OCI-LY7 (cell line): ENCODE data around the gene CFAP57. TPM values are rescaled to one million over a fixed set of nuclear protein-coding genes. Genes with fewer than 3 reads are reported as not detected.

Experiments
- BruUV-seq: library from RNA; stranded (reverse); fragments of 400-500 nt; replicated peaks from 2 replicates; lab custom pipeline; 2021; lab: Mats Ljungman, UMichigan
- CTCF ChIA-PET: fragments of 300-600 bp; sonication (Branson Sonifier 250); formaldehyde crosslinking; loops from one replicate; lab custom pipeline; 2022; ENCODE audit warnings: antibody characterized with exemption; ENCODE audit not compliant: unreplicated experiment; lab: Charles Lee
- POLR2A ChIA-PET: fragments of 300-600 bp; sonication (Branson Sonifier 250); formaldehyde crosslinking; loops from one replicate; lab custom pipeline; 2022; ENCODE audit warnings: antibody characterized with exemption; lab: Charles Lee
- DNase-seq: peaks from one replicate; pipeline ENCODE4 v3.0.0-alpha.2; 2015; ENCODE audit warnings: low spot score
- H2AFZ ChIP-seq: fragments of 200-600 bp; sonication (generic), shearing (Covaris generic); 2 replicates; pipeline ENCODE4 v1.6.1; 2014; ENCODE audit warnings: mild to moderate bottlenecking, antibody characterized with exemption, low read length, moderate library complexity
- H3K27ac ChIP-seq: fragments of 200-600 bp; sonication (generic); 2 replicates; pipeline ENCODE4 v1.5.1; 2014; ENCODE audit warnings: mixed run types, low read depth, mild to moderate bottlenecking, moderate library complexity, low read length, inconsistent platforms; ENCODE audit not compliant: poor library complexity, severe bottlenecking
- H3K36me3 ChIP-seq: fragments of 200-600 bp; sonication (generic); 2 replicates; pipeline ENCODE4 v1.6.1; 2014; ENCODE audit warnings: mild to moderate bottlenecking, antibody characterized with exemption, low read length, moderate library complexity, mixed read lengths; ENCODE audit not compliant: insufficient read depth
- H3K4me1 ChIP-seq: fragments of 200-600 bp; sonication (generic); 2 replicates; pipeline ENCODE4 v1.5.1; 2014; ENCODE audit warnings: mild to moderate bottlenecking, low read length; ENCODE audit not compliant: insufficient read depth, poor library complexity, severe bottlenecking
- H3K4me2 ChIP-seq: fragments of 200-600 bp; sonication (generic); 2 replicates; pipeline ENCODE4 v1.6.1; 2014; ENCODE audit warnings: mild to moderate bottlenecking, low read length
- H3K4me3 ChIP-seq: fragments of 200-600 bp; sonication (generic); 2 replicates; pipeline ENCODE4 v1.5.1; 2014; ENCODE audit warnings: mild to moderate bottlenecking, low read depth, low read length; ENCODE audit not compliant: poor library complexity, severe bottlenecking
- H3K79me2 ChIP-seq: fragments of 200-600 bp; sonication (generic); 2 replicates; pipeline ENCODE4 v1.6.1; 2016; ENCODE audit warnings: low read depth, mild to moderate bottlenecking, low read length, moderate library complexity, mixed read lengths; ENCODE audit not compliant: insufficient read depth
- H3K9me2 ChIP-seq: fragments of 200-600 bp; sonication (generic); 2 replicates; pipeline ENCODE4 v1.6.1; 2016; ENCODE audit warnings: mild to moderate bottlenecking, low read length, mixed read lengths; ENCODE audit not compliant: insufficient read depth
- H3K9me3 ChIP-seq: fragments of 200-600 bp; sonication (generic); 2 replicates; pipeline ENCODE4 v1.6.1; 2014; ENCODE audit warnings: mild to moderate bottlenecking, mixed run types, low read length, mixed read lengths
- H4K20me1 ChIP-seq: fragments of 200-600 bp; sonication (generic); 2 replicates; pipeline ENCODE4 v1.6.1; 2014; ENCODE audit warnings: mild to moderate bottlenecking, antibody characterized with exemption, low read length, moderate library complexity, mixed read lengths; ENCODE audit not compliant: insufficient read depth
- EZH2phosphoT487 ChIP-seq: fragments of 200-600 bp; sonication (generic); IDR thresholded peaks from 2 replicates; pipeline ENCODE4 v1.6.1; 2018; ENCODE audit warnings: low read depth, borderline replicate concordance, mild to moderate bottlenecking, mixed run types, antibody characterized with exemption, low read length, moderate library complexity, mixed read lengths
- intact Hi-C: fragments of 100-400 bp; cut with micrococcal nuclease; formaldehyde crosslinking; loops from one replicate; pipeline ENCODE4 v1.10.0; 2022; ENCODE audit not compliant: unreplicated experiment
- total RNA-seq, 2 experiments: library from RNA; depleted of rRNA in 1 of 2; stranded (reverse); fragments of >200 nt in 1 of 2; shearing (Covaris generic) in 1 of 2; gene quantifications; 2 replicates each; pipeline ENCODE4 v1.2.3, GENCODE V29; 2014 to 2022
- TF ChIP-seq, protein P1 (sequence below): fragments of 200-600 bp; sonication (generic); conservative IDR thresholded peaks from 2 replicates; pipeline ENCODE4 v1.5.1; 2014; ENCODE audit warnings: mild to moderate bottlenecking, antibody characterized with exemption, low read length, moderate library complexity, mixed read lengths

The CFAP57 gene
- total RNA-seq, 2 experiments from 2014 or later = 0.17 TPM; not detected in 1

DNA sequence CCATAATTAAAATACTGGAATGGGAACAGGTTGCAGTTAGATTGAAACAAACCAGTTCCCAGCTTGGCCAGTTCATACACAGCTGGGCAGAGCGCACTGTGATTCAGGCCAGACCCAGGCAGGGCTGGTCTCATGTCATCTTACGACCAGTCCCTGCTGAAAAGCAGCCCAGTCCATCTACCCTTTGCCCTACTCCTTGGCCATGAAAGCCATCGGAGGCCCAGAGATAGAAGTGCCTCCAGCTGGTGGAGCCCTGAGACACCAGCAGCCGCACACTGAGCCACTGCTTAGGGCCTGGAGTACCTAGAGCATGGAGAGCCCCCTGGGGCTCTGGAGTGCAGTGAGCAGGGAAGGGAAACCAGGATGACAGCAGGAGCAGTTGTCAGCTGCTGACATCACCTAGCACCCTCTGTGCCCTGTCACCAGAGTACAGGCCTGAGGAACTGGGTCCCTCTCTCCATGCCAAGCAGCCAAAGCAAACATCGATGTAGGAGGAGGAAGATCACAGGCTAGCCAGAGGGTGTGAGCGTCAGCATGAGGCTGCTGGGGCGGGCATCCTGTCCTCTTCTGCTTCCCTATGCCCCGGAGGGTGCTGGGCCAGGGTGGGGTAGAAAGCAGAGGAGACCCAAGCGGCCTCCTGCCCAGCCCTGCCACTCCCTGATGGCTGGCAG, 63.5 kb downstream of the CFAP57 start:
- H3K9me2 ChIP-seq = no peaks in the 10 kb centered on the region
- TF ChIP-seq, protein P1, sequence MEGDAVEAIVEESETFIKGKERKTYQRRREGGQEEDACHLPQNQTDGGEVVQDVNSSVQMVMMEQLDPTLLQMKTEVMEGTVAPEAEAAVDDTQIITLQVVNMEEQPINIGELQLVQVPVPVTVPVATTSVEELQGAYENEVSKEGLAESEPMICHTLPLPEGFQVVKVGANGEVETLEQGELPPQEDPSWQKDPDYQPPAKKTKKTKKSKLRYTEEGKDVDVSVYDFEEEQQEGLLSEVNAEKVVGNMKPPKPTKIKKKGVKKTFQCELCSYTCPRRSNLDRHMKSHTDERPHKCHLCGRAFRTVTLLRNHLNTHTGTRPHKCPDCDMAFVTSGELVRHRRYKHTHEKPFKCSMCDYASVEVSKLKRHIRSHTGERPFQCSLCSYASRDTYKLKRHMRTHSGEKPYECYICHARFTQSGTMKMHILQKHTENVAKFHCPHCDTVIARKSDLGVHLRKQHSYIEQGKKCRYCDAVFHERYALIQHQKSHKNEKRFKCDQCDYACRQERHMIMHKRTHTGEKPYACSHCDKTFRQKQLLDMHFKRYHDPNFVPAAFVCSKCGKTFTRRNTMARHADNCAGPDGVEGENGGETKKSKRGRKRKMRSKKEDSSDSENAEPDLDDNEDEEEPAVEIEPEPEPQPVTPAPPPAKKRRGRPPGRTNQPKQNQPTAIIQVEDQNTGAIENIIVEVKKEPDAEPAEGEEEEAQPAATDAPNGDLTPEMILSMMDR = no peak
- no peak for TF ChIP-seq EZH2phosphoT487
- no peak overlapping the region for H3K4me2 ChIP-seq
- H3K9me3 ChIP-seq = peaks cover 5% of the 10 kb centered on the region; the same call in 1 of the 2 replicates
- POLR2A ChIA-PET = no interaction called here
- intact Hi-C loops = no loop called here
- no peak overlapping the region for H2AFZ ChIP-seq
- CTCF ChIA-PET = no interaction called here
- H3K4me3 ChIP-seq = no peak overlapping the region
- H3K4me1 ChIP-seq = peaks cover 26% of the 10 kb centered on the region
- H3K36me3 ChIP-seq = no peaks in the 10 kb centered on the region
- H3K79me2 ChIP-seq = no peaks in the 10 kb centered on the region
- no peaks in the 10 kb centered on the region for H4K20me1 ChIP-seq
- no peak for DNase-seq
- no TSS peak for BruUV-seq
- no peak overlapping the region for H3K27ac ChIP-seq

- H3K79me2 ChIP-seq = no peaks in the 10 kb centered on the region
- ChIA-PET CTCF (interaction anchor here (2.3 kb wide), 1 partner anchor 178 kb away, joined by 10 read pairs; no protein-coding TSS in a partner anchor), POLR2A (no interaction called here)
- H3K4me2 ChIP-seq = no peak overlapping the region
- H3K27ac ChIP-seq = no peak overlapping the region
- peaks cover 6% of the 10 kb centered on the region; the same call in 1 of the 2 replicates for H3K9me3 ChIP-seq
- H4K20me1 ChIP-seq = no peaks in the 10 kb centered on the region
- intact Hi-C loops = no loop called here
- H3K4me1 ChIP-seq = peaks cover 26% of the 10 kb centered on the region
- H3K4me3 ChIP-seq = no peak overlapping the region
- no peak for DNase-seq
- no peak overlapping the region for H2AFZ ChIP-seq
- no peaks in the 10 kb centered on the region for H3K9me2 ChIP-seq
- H3K36me3 ChIP-seq = no peaks in the 10 kb centered on the region
- TF ChIP-seq, protein P1 = no peak
- no peak for TF ChIP-seq EZH2phosphoT487
- no TSS peak for BruUV-seq
Observed at GRCh38 chr1:43237121-43237520, 65.0 kb downstream of the CFAP57 start.

GRCh38 chr1:43238085-43238484, 66.0 kb downstream of the CFAP57 start:
- TF ChIP-seq, protein P1 = peak; percentile 81
- no peak for TF ChIP-seq EZH2phosphoT487
- H4K20me1 ChIP-seq = no peaks in the 10 kb centered on the region
- no peaks in the 10 kb centered on the region for H3K79me2 ChIP-seq
- H2AFZ ChIP-seq = peak overlapping the region; percentile 78; the same call in 1 of the 2 replicates
- peak; percentile 67 for DNase-seq
- H3K4me3 ChIP-seq = no peak overlapping the region
- no peaks in the 10 kb centered on the region for H3K36me3 ChIP-seq
- intact Hi-C loops = loop anchor here (1.0 kb wide), 2 partner anchors 120 to 176 kb away; partner anchors contain the start of gene CDC20
- H3K4me2 ChIP-seq = peak overlapping the region; percentile 64
- no peaks in the 10 kb centered on the region for H3K9me2 ChIP-seq
- CTCF ChIA-PET = interaction anchor here (1.4 to 2.3 kb wide), 2 partner anchors 120 to 177 kb away, joined by 3 to 10 read pairs; no protein-coding TSS in a partner anchor
- H3K27ac ChIP-seq = no peak overlapping the region
- BruUV-seq = no TSS peak
- H3K9me3 ChIP-seq = peaks cover 6% of the 10 kb centered on the region; the same call in 1 of the 2 replicates
- peaks cover 26% of the 10 kb centered on the region for H3K4me1 ChIP-seq
- POLR2A ChIA-PET = interaction anchor here (0.7 to 2.4 kb wide), 2 partner anchors 19 to 120 kb away, joined by 3 to 11 read pairs; partner anchors contain the start of gene CDC20
